HEK293T (cell line): ENCODE data around the gene CYGB.

ENCODE experiments used
- CTCF ChIA-PET: fragments of 350-600 bp; formaldehyde crosslinking; extraction: SDS; loops from one replicate; lab custom pipeline; 2021; ENCODE audit warnings: antibody characterized with exemption, inconsistent platforms; lab: Yijun Ruan, JAX
- POLR2A ChIA-PET: fragments of 350-600 bp; formaldehyde crosslinking; extraction: SDS; loops from one replicate; lab custom pipeline; 2020; ENCODE audit warnings: antibody characterized with exemption, inconsistent platforms; lab: Yijun Ruan, JAX
- DNase-seq: peaks from one replicate; pipeline ENCODE4 v3.0.0; 2012; ENCODE audit warnings: mixed read lengths; ENCODE audit errors: extremely low spot score
- ARNT ChIP-seq: fragments of 450-650 bp; IDR thresholded peaks from 2 replicates; pipeline ENCODE4 v1.6.1; 2017; ENCODE audit warnings: mild to moderate bottlenecking
- BHLHE40 ChIP-seq: fragments of 450-650 bp; IDR thresholded peaks from 2 replicates; pipeline ENCODE4 v1.6.1; 2016; ENCODE audit warnings: mild to moderate bottlenecking, moderate library complexity, borderline replicate concordance
- CTBP1 ChIP-seq: fragments of 450-650 bp; IDR thresholded peaks from 2 replicates; pipeline ENCODE4 v1.6.1; 2016; ENCODE audit warnings: borderline replicate concordance
- ELF4 ChIP-seq: fragments of 450-650 bp; IDR thresholded peaks from 2 replicates; pipeline ENCODE4 v1.6.1; 2017; ENCODE audit warnings: antibody characterized with exemption
- FOXA1 ChIP-seq: fragments of 450-650 bp; IDR thresholded peaks from 2 replicates; pipeline ENCODE4 v1.6.1; 2016; ENCODE audit warnings: mild to moderate bottlenecking
- FOXK2 ChIP-seq: fragments of 450-650 bp; IDR thresholded peaks from 2 replicates; pipeline ENCODE4 v1.6.1; 2016; ENCODE audit warnings: mild to moderate bottlenecking
- FOXM1 ChIP-seq: fragments of 450-650 bp; IDR thresholded peaks from 2 replicates; pipeline ENCODE4 v1.6.1; 2017; ENCODE audit warnings: mild to moderate bottlenecking, borderline replicate concordance
- HDGF ChIP-seq: fragments of 450-650 bp; IDR thresholded peaks from 2 replicates; pipeline ENCODE4 v1.6.1; 2017; ENCODE audit warnings: antibody characterized with exemption, borderline replicate concordance
- L3MBTL2 ChIP-seq: fragments of 450-650 bp; conservative IDR thresholded peaks from 2 replicates; pipeline ENCODE4 v1.6.1; 2016; ENCODE audit warnings: mild to moderate bottlenecking
- LEF1 ChIP-seq: fragments of 450-650 bp; IDR thresholded peaks from 2 replicates; pipeline ENCODE4 v1.6.1; 2017; ENCODE audit warnings: mild to moderate bottlenecking, borderline replicate concordance
- NFRKB ChIP-seq: fragments of 450-650 bp; IDR thresholded peaks from 2 replicates; pipeline ENCODE4 v1.6.1; 2016; ENCODE audit warnings: mild to moderate bottlenecking, moderate library complexity
- PKNOX1 ChIP-seq: fragments of 450-650 bp; IDR thresholded peaks from 2 replicates; pipeline ENCODE4 v1.6.1; 2016
- SP1 ChIP-seq: fragments of 450-650 bp; IDR thresholded peaks from 2 replicates; pipeline ENCODE4 v1.6.1; 2017
- SUZ12 ChIP-seq: fragments of 450-650 bp; IDR thresholded peaks from 2 replicates; pipeline ENCODE4 v1.6.1; 2016; ENCODE audit warnings: mild to moderate bottlenecking
- TARDBP ChIP-seq: fragments of 450-650 bp; IDR thresholded peaks from 2 replicates; pipeline ENCODE4 v1.6.1; 2016
- ZNF384 ChIP-seq: fragments of 450-650 bp; IDR thresholded peaks from 2 replicates; pipeline ENCODE4 v1.6.1; 2016

Gene CYGB

DNA sequence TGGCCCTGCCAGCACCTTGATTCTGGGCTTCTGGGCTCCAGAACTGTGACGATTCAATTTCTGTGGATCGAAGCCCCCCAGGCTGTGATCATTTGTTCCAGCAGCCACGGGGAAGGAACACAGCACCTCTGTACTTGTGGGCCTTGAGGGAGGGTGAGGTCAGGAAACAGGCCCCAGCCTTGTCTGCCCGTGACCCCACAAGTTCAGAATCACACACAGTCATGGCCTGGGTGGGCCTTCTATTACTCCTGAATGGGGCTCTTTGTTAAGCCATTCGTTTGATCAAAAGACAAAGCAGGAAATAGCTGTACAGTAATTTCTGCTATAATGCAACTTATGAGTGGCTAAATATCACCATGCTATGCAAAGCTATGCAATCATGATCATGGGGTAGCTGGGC, 38.1 kb upstream of the CYGB start:
- ChIA-PET POLR2A (interaction anchor here (0.8 kb wide), 1 partner anchor 8 kb away, joined by 3 read pairs; no protein-coding TSS in a partner anchor), CTCF (no interaction called here)

DNA sequence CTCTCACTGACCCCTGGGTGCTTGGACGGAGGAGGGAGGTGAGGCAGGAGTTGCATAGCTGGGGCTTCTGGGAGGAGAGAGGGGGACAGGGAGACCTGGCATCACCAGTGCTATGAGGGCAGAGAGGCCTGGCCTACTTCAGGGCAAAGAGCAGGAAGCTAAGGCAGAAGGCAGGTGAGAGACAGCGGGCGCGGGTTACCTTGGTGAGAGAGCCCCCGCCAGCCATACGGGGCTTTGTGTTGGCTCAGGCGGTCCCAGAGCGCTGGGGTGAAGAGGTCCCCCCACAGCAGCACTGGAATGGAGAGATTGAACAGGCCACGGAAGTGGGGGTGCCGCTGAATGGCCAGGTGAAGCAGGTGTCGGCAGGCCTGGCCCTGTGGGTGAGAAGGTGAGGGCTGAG, 36.7 kb upstream of the CYGB start:
- CTCF ChIA-PET, result no interaction called here
- DNase-seq, result no peak
- TF ChIP-seq ZNF384, result no peak
- no peak for TF ChIP-seq HDGF
- no peak for TF ChIP-seq FOXK2
- no peak for TF ChIP-seq FOXM1
- TF ChIP-seq ELF4, result no peak
- TF ChIP-seq FOXA1, result no peak
- TF ChIP-seq ARNT, result no peak
- TF ChIP-seq SP1, result no peak
- TF ChIP-seq LEF1, result no peak
- TF ChIP-seq PKNOX1, result no peak
- TF ChIP-seq CTBP1, result no peak
- no peak for TF ChIP-seq SUZ12
- no peak for TF ChIP-seq TARDBP
- no peak for TF ChIP-seq BHLHE40
- TF ChIP-seq L3MBTL2, result no peak
- no peak for TF ChIP-seq NFRKB
- POLR2A ChIA-PET, result no interaction called here

More for the DNA sequence above, 38.1 kb upstream of the CYGB start:
- DNase-seq, result no peak
- no peak for TF ChIP-seq LEF1
- TF ChIP-seq FOXM1, result no peak
- TF ChIP-seq NFRKB, result no peak
- TF ChIP-seq PKNOX1, result no peak
- TF ChIP-seq SP1, result no peak
- TF ChIP-seq BHLHE40, result no peak
- no peak for TF ChIP-seq L3MBTL2
- no peak for TF ChIP-seq HDGF
- TF ChIP-seq FOXA1, result no peak
- no peak for TF ChIP-seq SUZ12

- CTCF ChIA-PET, result no interaction called here
- no peak for DNase-seq
- no peak for TF ChIP-seq PKNOX1
- no peak for TF ChIP-seq ELF4
- no peak for TF ChIP-seq FOXA1
- no peak for TF ChIP-seq LEF1
- POLR2A ChIA-PET, result interaction anchor here (0.6 kb wide), 1 partner anchor 213 kb away, joined by 3 read pairs; no protein-coding TSS in a partner anchor
Measured at GRCh38 chr17:76573096-76573495, 35.6 kb upstream of the CYGB start.

DNA sequence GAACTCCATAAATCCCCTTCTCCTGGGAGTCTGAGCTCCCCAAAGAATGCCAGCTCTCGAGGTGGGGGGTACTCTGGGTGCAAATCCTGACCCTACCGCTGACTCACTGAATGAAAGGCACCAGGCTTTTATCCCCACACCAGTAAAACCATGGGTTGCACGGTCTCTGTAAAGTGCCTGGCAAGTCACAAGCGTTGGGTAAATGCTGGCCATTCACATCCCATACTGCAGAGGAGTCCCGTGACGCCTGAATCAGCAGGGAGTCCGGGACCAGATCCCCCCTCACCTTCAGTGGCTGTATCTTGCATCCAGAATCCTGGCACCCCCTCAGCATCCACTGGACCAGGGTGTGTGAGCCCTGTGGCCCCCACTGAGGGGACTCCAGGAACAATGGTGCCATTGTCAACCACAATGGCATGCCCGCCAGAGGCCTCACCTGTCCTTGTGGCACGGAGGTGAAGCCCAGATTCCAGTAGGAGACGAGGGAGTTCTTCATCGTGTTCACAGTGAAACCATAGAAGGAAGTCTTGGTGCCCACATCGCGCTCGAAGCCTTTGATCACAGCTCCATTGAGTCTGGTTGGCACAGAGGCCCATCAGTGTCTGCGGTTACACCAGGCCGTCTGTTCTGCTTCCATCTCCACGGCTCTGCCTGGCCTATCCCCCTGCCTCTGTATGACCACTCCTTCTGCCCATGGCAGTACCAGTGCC, 34.8 kb upstream of the CYGB start:
- no peak for DNase-seq

More for the DNA sequence above, 34.8 kb upstream of the CYGB start:
- TF ChIP-seq PKNOX1 (no peak), FOXK2 (no peak), CTBP1 (no peak), FOXM1 (no peak), TARDBP (no peak), LEF1 (no peak), SUZ12 (no peak), L3MBTL2 (no peak), ZNF384 (no peak), HDGF (no peak), NFRKB (no peak), FOXA1 (no peak), ARNT (no peak), ELF4 (no peak), SP1 (no peak), BHLHE40 (no peak)
- ChIA-PET CTCF (interaction anchor here (1.1 kb wide), 1 partner anchor 14 kb away, joined by 3 read pairs; no protein-coding TSS in a partner anchor), POLR2A (interaction anchor here (1.3 to 1.7 kb wide), 2 partner anchors 8 to 43 kb away, joined by 4 read pairs; no protein-coding TSS in a partner anchor)
